GM18858 (cell line): ENCODE data around the gene NUPR1.
"Not testable (repeated sequence)": the region's sequence is repeated elsewhere in the genome, so short reads cannot be mapped to it uniquely, and the experiment has no call there.

ENCODE experiments used
- ATAC-seq: cut with Tn5 transposase; IDR thresholded peaks from one replicate; pipeline ENCODE4 v1.9.1; 2021; ENCODE audit not compliant: unreplicated experiment

NUPR1 gene

GRCh38 chr16:28527985-28528384, 10.8 kb downstream of the NUPR1 start:
- no peak for ATAC-seq

DNA sequence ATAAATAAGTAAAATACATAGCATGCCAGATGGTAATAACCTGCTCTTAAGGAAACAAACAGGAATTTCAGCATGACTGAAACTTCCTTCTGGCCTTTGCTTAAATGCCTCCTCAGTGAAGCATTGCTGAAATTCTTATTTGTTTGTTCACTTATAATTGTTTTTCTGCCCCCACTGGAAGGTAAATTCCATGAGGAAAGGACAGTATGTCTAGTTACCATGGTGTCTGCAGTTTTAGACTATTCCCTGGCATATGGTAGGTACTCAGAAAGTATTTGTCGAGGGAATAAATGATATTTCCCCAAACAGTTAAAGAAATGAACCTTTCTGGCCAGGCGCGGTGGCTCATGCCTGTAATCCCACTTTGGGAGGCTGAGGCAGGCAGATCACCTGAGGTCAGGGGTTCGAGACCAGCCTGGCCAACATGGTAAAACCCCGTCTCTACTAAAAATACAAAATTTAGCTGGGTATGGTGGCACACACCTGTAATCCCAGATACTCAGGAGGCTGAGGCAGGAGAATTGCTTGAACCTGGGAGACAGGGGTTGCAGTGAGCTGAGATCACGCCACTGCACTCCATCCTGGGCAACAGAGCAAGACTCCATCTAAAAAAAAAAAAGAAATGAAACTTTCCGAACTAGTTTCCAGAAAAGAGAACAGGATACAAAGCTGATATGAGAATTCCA, 11.5 kb downstream of the NUPR1 start:
- not testable (repeated sequence) for ATAC-seq

GRCh38 chr16:28526201-28527099, 12.3 kb downstream of the NUPR1 start:
- no peak for ATAC-seq

DNA sequence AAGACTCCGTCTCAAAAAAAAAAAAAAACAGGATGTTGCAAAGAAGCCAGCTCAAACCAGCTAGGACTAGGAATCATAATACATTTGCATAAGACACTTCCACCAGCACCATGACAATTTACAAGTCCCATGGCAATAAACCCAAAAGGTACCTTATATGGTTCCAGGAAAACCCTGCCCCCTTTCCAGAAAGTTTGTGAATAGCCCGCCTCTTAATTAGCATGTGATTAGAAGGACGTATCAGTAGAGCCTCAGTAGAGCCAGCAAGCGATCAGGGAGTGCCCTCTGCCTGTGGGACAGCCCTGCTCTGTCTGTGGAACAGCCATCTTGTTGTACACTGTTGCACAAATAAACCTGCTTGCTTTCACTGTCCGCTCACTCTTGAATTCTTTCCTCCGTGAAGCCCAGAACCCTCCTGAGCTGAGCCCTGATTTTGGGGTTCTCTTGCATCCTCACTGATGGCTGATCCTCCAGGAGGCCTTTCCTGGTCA, 14.0 kb downstream of the NUPR1 start:
- no peak for ATAC-seq

GRCh38 chr16:28522792-28523191, 16.0 kb downstream of the NUPR1 start:
- ATAC-seq = no peak

DNA sequence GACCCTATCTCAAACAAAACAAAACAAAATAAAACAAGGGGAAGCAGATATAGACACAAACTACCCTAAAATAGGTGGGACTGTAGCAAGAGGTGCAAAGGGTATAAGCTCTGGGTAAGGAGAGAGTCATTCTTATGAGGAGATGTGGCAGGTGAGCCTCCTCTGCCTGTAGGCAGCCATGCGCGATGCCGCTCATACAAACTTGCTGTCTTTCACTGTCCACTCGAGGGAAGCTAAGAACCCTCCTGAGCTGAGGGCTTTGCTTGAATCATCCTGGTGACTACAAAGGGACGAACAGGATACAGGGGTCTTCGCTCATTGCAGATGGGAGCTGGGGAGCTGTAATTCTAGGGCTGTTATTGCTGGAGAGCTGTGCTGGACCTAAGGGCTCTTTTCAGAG, 17.3 kb downstream of the NUPR1 start:
- ATAC-seq = no peak

- no peak for ATAC-seq
Measured at GRCh38 chr16:28520672-28521071, 18.1 kb downstream of the NUPR1 start.

GRCh38 chr16:28514246-28514645, 24.5 kb downstream of the NUPR1 start:
- ATAC-seq = no peak

DNA sequence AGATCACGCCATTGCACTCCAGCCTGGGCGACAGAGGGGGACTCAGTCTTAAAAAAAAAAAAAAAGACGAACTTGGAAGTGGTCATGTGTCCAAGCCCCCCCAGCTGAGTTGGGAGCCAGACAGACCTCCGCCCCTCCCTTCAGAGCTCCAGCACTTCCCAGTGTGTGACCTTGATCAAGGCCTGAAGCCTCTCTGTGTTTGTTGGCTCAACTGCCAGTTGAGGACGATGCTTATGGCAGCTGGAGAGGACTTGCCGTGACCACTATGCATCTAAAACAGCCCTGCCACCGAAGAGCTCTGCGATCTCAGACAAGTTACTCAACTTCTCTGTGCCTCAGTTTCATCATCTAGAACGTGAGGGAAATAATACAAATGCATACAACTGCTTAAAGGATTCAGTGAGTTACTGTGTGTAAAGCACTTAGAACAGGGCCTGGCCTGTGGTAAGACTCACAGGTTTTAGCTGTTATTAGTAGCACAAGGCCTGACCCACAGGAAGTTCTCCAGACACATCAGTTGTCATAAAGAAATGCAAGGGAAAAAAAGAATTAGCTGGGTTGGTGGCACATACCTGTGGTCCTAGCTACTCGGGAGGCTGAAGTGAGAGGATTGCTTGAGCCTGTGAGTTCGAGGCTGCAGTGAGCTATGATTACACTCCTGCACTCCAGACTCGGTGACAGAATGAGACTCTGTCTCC, 25.1 kb downstream of the NUPR1 start:
- ATAC-seq = no peak

- ATAC-seq = no peak
Measured at GRCh38 chr16:28511801-28512789, 26.7 kb downstream of the NUPR1 start.

DNA sequence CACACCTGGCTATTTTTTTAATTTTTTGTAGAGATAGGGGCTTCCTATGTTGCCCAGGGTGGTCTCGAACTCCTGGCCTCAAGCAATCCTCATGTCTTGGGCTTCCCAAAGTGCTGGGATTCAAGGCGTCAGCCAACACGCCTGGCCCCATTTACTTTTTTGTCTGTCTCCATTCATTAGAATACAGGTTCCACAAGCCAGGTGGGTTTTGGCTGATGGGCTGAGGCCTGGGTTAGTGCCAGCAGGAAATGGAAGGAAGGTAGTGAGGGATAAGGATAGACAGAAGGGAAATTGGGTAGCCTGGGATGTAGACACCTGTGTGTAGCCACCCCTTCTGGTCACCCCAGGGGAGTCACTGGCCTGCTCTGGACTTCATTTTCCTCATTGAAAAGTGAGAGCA, 27.7 kb downstream of the NUPR1 start:
- no peak for ATAC-seq

- ATAC-seq = no peak
Measured at GRCh38 chr16:28505489-28506137, 33.2 kb downstream of the NUPR1 start.

GRCh38 chr16:28504707-28505404, 33.9 kb downstream of the NUPR1 start:
- no peak for ATAC-seq

DNA sequence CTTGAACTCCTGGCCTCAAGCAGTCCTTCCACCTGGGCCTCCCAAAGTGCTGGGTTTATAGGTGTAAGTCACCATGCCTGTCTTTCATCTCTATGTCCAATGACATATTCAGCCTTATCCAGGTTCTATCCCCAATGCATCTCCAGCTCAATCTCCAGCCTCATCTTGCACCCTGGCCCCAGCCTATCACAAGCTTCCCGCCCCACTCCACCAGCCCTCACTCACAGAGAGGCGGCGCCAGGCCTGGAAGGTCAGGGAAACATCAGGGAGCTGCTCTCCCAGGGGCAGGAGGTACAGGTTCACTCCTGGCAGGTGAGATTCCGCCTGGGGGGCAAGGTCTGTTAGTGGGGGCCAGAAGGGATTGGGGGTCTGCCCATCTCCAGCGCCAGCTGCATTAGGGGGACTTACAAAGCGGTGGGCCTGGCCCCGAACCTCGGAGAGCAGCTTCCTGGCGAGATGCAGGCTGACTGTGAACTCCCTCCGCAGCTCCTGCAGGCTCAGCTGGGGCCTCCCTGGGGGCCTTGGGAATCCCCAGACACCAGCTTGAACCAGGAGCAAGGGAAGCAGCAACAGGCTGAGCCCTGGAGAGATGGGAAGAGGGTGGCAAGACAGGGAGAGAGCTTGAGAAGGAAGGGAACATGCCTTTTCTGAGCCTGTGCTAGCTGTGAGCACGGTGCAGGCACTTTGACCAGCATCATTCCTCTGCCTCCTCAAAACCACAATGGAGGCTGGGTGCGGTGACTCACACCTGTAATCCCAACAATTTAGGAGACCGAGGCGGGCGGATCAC, 35.1 kb downstream of the NUPR1 start:
- ATAC-seq = no peak

DNA sequence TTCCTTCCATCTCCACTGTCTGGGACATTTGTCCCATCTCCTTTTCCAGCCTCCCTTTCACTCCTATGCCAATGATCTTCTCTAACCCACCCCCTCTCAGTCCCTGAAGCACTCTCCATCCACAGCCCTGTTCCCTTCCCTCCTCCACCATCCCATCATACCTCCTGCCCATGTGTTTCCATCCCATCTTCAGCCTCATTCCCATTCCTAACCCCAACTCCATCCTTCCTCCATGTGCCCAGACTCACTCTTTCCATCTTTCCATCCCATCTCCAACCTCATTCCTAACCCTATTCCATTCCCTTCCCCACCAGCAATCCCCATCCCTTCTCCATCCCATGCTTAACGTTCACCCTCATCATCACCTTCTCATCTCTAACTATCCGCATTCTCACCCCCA, 36.5 kb downstream of the NUPR1 start:
- ATAC-seq = no peak

DNA sequence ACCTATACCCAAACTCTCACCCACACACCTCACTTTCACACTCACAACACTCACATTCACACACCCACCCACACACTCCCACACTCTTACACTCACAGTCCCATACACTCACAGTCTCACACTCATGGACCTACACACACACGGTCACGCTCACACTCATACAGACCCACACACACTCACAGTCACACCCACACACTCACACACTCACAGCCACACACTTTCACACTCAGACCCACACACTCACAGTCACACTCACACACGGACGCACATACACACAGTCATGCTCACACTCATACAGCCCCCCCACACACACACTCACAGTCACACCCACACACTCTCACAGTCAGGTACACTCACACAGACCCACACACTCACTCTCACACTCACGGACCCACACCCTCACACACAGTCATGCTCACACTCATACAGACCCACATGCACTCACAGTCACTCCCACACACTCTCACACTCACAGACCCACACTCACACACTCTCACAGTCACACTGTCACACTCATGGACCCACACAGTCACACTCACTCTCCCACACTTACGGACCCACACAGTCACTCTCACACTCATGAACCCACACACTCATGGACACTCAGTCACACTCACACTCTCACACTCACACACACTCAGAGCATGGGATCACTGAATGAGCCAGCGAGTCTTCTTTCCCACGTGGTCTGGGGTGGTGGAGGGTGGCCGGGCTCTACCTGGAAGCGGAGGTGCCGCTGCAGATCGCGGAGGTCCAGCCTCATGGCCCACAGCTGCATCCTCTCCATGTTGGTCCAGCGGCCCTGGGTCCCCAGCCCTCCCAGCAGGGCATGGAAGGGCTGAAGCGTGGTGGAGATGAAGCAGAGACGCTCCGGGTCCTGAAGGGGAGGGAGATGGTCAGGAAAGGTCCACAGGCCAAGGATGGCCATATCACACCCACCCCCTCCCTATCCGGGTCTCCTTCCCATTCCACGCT, 37.2 kb downstream of the NUPR1 start:
- ATAC-seq = no peak

DNA sequence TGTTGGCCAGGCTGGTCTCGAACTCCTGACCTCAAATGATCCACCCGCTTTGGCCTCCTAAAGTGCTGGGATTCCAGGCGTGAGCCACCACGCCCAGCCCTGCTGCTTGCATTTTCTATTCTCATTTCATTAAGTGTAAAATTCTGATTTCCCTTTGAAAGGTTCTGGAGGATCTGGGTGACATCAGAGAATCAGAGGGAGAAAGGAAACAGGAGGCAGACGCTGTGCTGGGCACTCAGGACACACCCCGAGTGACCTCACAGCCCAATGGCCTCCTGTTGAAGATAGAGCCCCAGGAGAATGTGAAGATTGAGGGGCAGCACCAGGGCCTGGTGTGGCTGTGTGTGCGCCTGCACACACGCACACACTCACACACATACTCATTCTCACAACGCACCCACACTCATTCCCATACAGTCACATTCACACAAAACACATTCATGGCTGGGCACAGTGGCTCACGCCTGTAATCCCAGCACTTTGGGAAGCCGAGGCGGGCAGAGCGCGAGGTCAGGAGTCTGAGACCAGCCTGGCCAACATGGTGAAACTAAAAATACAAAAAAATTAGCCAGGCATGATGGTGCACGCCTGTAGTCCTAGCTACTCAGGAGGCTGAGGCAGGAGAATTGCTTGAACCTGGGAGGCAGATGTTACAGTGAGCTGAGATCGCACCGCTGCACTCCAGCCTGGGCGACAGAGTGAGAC, 38.1 kb downstream of the NUPR1 start:
- not testable (repeated sequence) for ATAC-seq
